Trophoblast cell (in vitro differentiated cells and primary cell): Measurements from ENCODE around the gene PLEKHO2.
A peak's percentile ranks its signal among the peaks of the same experiment; 100 is the strongest.

ENCODE experiments used
- DNase-seq, 2 donors: peaks; one replicate each; pipeline ENCODE4 v3.0.0-alpha.2; 2016
- H2AFZ ChIP-seq: 2 replicates; pipeline ENCODE4 v1.6.1; 2013; ENCODE audit warnings: low read length, moderate library complexity, mild to moderate bottlenecking; ENCODE audit not compliant: insufficient read depth, poor library complexity
- H2AK5ac ChIP-seq: 2 replicates; pipeline ENCODE4 v1.6.1; 2013; ENCODE audit warnings: mild to moderate bottlenecking, low read length
- H2BK120ac ChIP-seq: 2 replicates; pipeline ENCODE4 v1.6.1; 2013; ENCODE audit warnings: low read length, mild to moderate bottlenecking, moderate library complexity; ENCODE audit not compliant: insufficient read depth, poor library complexity
- H2BK12ac ChIP-seq: 2 replicates; pipeline ENCODE4 v1.6.1; 2013; ENCODE audit warnings: mild to moderate bottlenecking, low read length, moderate library complexity
- H2BK5ac ChIP-seq: 2 replicates; pipeline ENCODE4 v1.6.1; 2013; ENCODE audit warnings: low read length, low read depth, moderate library complexity, mild to moderate bottlenecking; ENCODE audit not compliant: poor library complexity
- H3K14ac ChIP-seq: 2 replicates; pipeline ENCODE4 v1.6.1; 2013; ENCODE audit warnings: mild to moderate bottlenecking, low read length
- H3K18ac ChIP-seq: 2 replicates; pipeline ENCODE4 v1.6.1; 2013; ENCODE audit warnings: mild to moderate bottlenecking, low read length
- H3K23ac ChIP-seq: 2 replicates; pipeline ENCODE4 v1.6.1; 2013; ENCODE audit warnings: low read length
- H3K27ac ChIP-seq: 2 replicates; pipeline ENCODE4 v1.5.1; 2013; ENCODE audit warnings: low read depth, mild to moderate bottlenecking, inconsistent platforms, low read length, moderate library complexity
- H3K27me3 ChIP-seq: 2 replicates; pipeline ENCODE4 v1.6.1; 2013; ENCODE audit warnings: inconsistent platforms, mild to moderate bottlenecking, low read length, moderate library complexity; ENCODE audit not compliant: insufficient read depth
- H3K36me3 ChIP-seq, 2 experiments: 1 replicate in 1 of 2; 2 replicates in 1 of 2; pipeline ENCODE4 v1.6.1; 2013; ENCODE audit warnings: low read length in 2 of 2, mild to moderate bottlenecking in 2 of 2, moderate library complexity in 1 of 2; ENCODE audit not compliant: insufficient read depth in 2 of 2, control insufficient read depth in 1 of 2
- H3K4ac ChIP-seq: 2 replicates; pipeline ENCODE4 v1.6.1; 2013; ENCODE audit warnings: low read depth, mild to moderate bottlenecking, low read length, moderate library complexity
- H3K4me1 ChIP-seq, 2 experiments: 1 replicate in 1 of 2; 2 replicates in 1 of 2; pipeline ENCODE4 v1.6.1; 2013; ENCODE audit warnings: low read length in 2 of 2, mild to moderate bottlenecking in 2 of 2, moderate library complexity in 1 of 2; ENCODE audit not compliant: insufficient read depth in 2 of 2, control insufficient read depth in 1 of 2
- H3K4me2 ChIP-seq: 2 replicates; pipeline ENCODE4 v1.6.1; 2013; ENCODE audit warnings: inconsistent platforms, mild to moderate bottlenecking, low read length, moderate library complexity
- H3K4me3 ChIP-seq: 2 replicates; pipeline ENCODE4 v1.5.1; 2013; ENCODE audit warnings: mild to moderate bottlenecking, low read depth, low read length, inconsistent platforms
- H3K79me1 ChIP-seq: one replicate; pipeline ENCODE4 v1.6.1; 2013; ENCODE audit warnings: low read length
- H3K79me2 ChIP-seq: 2 replicates; pipeline ENCODE4 v1.6.1; 2013; ENCODE audit warnings: low read length, mild to moderate bottlenecking; ENCODE audit not compliant: control insufficient read depth, insufficient read depth, poor library complexity
- H3K9ac ChIP-seq: 2 replicates; pipeline ENCODE4 v1.6.1; 2013; ENCODE audit warnings: mild to moderate bottlenecking, low read length
- H3K9me3 ChIP-seq: 2 replicates; pipeline ENCODE4 v1.6.1; 2013; ENCODE audit warnings: low read depth, mild to moderate bottlenecking, control low read depth, inconsistent platforms, low read length; ENCODE audit not compliant: insufficient read depth
- H4K12ac ChIP-seq: 2 replicates; pipeline ENCODE4 v1.6.1; 2013; ENCODE audit warnings: low read depth, mild to moderate bottlenecking, low read length, moderate library complexity
- H4K8ac ChIP-seq: 2 replicates; pipeline ENCODE4 v1.6.1; 2013; ENCODE audit warnings: low read depth, mild to moderate bottlenecking, low read length, moderate library complexity
- H4K91ac ChIP-seq: one replicate; pipeline ENCODE4 v1.6.1; 2013; ENCODE audit warnings: low read depth, mild to moderate bottlenecking, low read length, moderate library complexity
- WGBS: extraction: QIAGEN DNeasy Blood & Tissue Kit; methylation state at CpG from one replicate; pipeline ENCODE4 v1.1.7; 2013; ENCODE audit warnings: missing lambda C conversion rate; ENCODE audit not compliant: insufficient read length, insufficient coverage; ENCODE audit errors: extremely low coverage; 5-methylcytosine and 5-hydroxymethylcytosine counted together

PLEKHO2 gene

DNA sequence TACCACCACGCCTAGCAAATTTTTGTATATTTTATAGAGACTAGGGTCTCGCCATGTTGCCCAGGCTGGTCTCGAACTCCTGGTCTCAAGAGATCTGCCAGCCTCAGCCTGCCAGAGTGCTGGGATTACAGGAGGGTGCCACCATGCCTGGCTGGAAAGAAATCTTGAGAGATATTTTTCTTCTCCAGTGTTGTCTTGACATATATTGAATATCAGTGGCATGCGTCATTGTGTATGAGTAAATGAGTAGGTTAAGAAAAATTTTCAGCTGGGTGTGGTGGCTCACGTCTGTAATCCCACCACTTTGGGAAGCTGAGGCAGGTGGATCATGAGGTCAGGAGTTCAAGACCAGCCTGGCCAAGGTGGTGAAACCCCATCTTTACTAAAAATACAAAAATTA lies 12.7 kb upstream of the PLEKHO2 start:
- Histone ChIP-seq H3K4me1 (peaks cover 0 to 11% of the 10 kb centered on the region in 2 experiments), H3K4ac (no peak overlapping the region), H3K36me3 (no peaks in the 10 kb centered on the region), H3K23ac (no peak overlapping the region), H3K79me1 (peaks cover 8% of the 10 kb centered on the region), H2BK120ac (no peak overlapping the region), H3K9ac (no peak overlapping the region), H4K8ac (no peak overlapping the region), H2AFZ (no peak overlapping the region), H2BK12ac (no peak overlapping the region), H4K91ac (no peak overlapping the region), H3K79me2 (peaks cover 3% of the 10 kb centered on the region), H2AK5ac (no peak overlapping the region), H3K18ac (no peak overlapping the region), H3K4me2 (no peak overlapping the region), H3K27ac (no peak overlapping the region), H4K12ac (no peak overlapping the region), H3K4me3 (no peak overlapping the region), H2BK5ac (no peak overlapping the region), H3K14ac (no peak overlapping the region), H3K9me3 (no peaks in the 10 kb centered on the region), H3K27me3 (no peaks in the 10 kb centered on the region)
- DNase-seq: peak; percentile 52 to 83
- WGBS: no CpG with 5 or more reads among the region's 5 CpGs

DNA sequence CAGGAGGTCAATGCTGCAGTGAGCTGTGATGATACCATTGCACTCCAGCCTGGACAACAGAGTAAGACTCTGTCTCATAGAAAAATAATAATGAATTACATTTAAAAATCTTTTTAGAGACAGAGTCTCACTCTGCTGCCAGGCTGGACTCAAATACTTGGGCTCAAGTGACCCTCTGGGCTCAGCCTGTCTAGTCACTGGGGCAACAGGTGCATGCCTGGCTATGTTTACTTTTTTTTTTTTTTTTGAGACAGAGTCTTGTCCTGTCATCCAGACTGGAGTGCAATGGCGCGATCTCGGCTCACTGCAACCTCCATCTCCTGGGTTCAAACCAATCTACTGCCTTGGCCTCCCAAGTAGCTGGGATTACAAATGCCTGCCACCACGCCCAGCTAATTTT lies 8.0 kb upstream of the PLEKHO2 start:
- Histone ChIP-seq H3K4ac (no peak overlapping the region), H3K9me3 (no peaks in the 10 kb centered on the region), H3K79me2 (no peaks in the 10 kb centered on the region), H4K8ac (no peak overlapping the region), H3K27me3 (no peaks in the 10 kb centered on the region), H3K4me3 (no peak overlapping the region), H3K14ac (no peak overlapping the region), H4K91ac (no peak overlapping the region), H3K4me1 (no peaks in the 10 kb centered on the region), H2BK5ac (no peak overlapping the region), H3K4me2 (no peak overlapping the region), H2AFZ (no peak overlapping the region), H3K36me3 (no peaks in the 10 kb centered on the region), H3K79me1 (no peaks in the 10 kb centered on the region), H2BK12ac (no peak overlapping the region), H4K12ac (no peak overlapping the region), H3K23ac (no peak overlapping the region), H3K27ac (no peak overlapping the region), H3K9ac (no peak overlapping the region), H2AK5ac (no peak overlapping the region), H2BK120ac (no peak overlapping the region), H3K18ac (no peak overlapping the region)
- DNase-seq: no peak
- WGBS: no CpG with 5 or more reads among the region's 4 CpGs

DNA sequence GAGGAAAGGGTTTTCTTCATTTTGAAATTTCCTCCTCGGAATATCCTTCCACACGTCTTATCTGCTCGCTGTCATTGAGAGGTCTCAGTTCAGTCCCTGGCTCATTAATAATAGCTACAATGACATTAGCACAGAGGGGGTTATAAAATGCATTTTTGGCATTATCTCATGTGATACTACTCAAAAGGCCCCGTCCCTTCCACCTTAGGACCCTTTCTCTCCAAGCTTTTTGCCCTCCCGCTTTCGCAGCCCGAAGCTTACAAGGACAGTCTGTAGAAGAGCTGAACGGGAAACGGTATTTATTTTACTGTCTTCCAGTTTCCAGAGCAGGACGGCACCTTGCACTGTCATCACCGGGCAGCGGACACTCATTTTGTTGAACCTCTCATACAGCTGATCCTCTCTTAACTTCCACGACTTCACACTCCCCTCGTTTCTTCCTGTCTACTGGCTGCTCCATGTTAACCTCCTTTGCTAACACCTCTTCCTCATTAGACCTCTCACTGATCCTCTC lies 5.6 kb upstream of the PLEKHO2 start:
- DNase-seq: no peak
- Histone ChIP-seq H3K18ac (no peak overlapping the region), H3K4me3 (no peak overlapping the region), H3K27me3 (no peaks in the 10 kb centered on the region), H2AK5ac (no peak overlapping the region), H2BK12ac (no peak overlapping the region), H3K9ac (no peak overlapping the region), H2BK5ac (no peak overlapping the region), H2AFZ (peak overlapping the region; percentile 25), H3K4ac (no peak overlapping the region), H3K27ac (no peak overlapping the region), H3K36me3 (no peaks in the 10 kb centered on the region), H3K4me1 (peaks cover 3 to 5% of the 10 kb centered on the region in 2 experiments), H3K79me2 (peaks cover 1% of the 10 kb centered on the region), H3K79me1 (peaks cover 2% of the 10 kb centered on the region), H4K91ac (peak overlapping the region; percentile 20), H3K14ac (no peak overlapping the region), H4K8ac (no peak overlapping the region), H4K12ac (no peak overlapping the region), H3K23ac (no peak overlapping the region), H3K9me3 (no peaks in the 10 kb centered on the region), H2BK120ac (no peak overlapping the region), H3K4me2 (no peak overlapping the region)
- no CpG with 5 or more reads among the region's 14 CpGs for WGBS

DNA sequence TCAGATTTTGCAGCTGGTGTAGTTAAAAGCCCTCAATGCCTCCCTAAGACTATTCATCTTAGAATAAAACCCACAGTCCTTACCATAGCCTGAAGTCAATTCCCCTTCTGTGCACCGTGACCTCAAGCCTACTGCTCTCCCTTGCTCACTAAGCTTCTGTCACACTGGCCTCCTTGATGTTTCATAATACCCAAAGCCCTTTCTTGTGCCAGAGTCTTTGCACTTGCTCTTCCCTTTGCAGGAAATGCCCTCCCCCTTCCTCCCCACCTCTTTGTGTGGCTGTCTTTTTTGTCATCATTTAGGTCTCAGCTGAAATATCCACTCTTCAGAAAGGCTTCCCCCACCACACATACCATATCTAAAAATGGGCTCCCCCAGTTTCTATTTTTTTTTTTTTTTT lies 4.2 kb upstream of the PLEKHO2 start:
- Histone ChIP-seq H3K14ac (no peak overlapping the region), H2AK5ac (no peak overlapping the region), H3K4me2 (no peak overlapping the region), H3K18ac (no peak overlapping the region), H4K8ac (no peak overlapping the region), H2AFZ (no peak overlapping the region), H4K91ac (no peak overlapping the region), H4K12ac (no peak overlapping the region), H2BK5ac (no peak overlapping the region), H3K36me3 (no peaks in the 10 kb centered on the region), H3K27me3 (no peaks in the 10 kb centered on the region), H2BK120ac (no peak overlapping the region), H2BK12ac (no peak overlapping the region), H3K9ac (no peak overlapping the region), H3K27ac (no peak overlapping the region), H3K4me3 (no peak overlapping the region), H3K79me1 (peaks cover 8% of the 10 kb centered on the region), H3K9me3 (no peaks in the 10 kb centered on the region), H3K23ac (no peak overlapping the region), H3K79me2 (peaks cover 5% of the 10 kb centered on the region), H3K4ac (no peak overlapping the region), H3K4me1 (peaks cover 5 to 9% of the 10 kb centered on the region in 2 experiments)
- DNase-seq: no peak
- WGBS: no CpG with 5 or more reads among the region's 1 CpG
